HepG2 (cell line): ENCODE data around the gene RHBDD1. TPM values are rescaled to one million over a fixed set of nuclear protein-coding genes. Genes with fewer than 3 reads are reported as not detected.

ENCODE experiments used
- AKAP8 ChIP-seq: sonication (generic); formaldehyde crosslinking; IDR thresholded peaks from 2 replicates; pipeline ENCODE4 v1.5.1; 2020; ENCODE audit warnings: mild to moderate bottlenecking, missing genetic modification reagents
- BRD4 ChIP-seq: sonication (generic); formaldehyde crosslinking; IDR thresholded peaks from 2 replicates; pipeline ENCODE4 v1.4.0; 2020; ENCODE audit warnings: missing genetic modification reagents
- CBX1 ChIP-seq: IDR thresholded peaks from one replicate; pipeline ENCODE4 v1.6.1; 2016; ENCODE audit warnings: antibody characterized with exemption, low read depth
- DPF2 ChIP-seq: sonication (generic); formaldehyde crosslinking; IDR thresholded peaks from 2 replicates; pipeline ENCODE4 v1.4.0; 2020; ENCODE audit warnings: mild to moderate bottlenecking, low read depth, missing genetic modification reagents, borderline replicate concordance
- E2F5 ChIP-seq: sonication (generic); formaldehyde crosslinking; conservative IDR thresholded peaks from 2 replicates; pipeline ENCODE4 v1.4.0; 2020; ENCODE audit warnings: missing genetic modification reagents
- GABPA ChIP-seq, 2 experiments: IDR thresholded peaks; 2 replicates each; pipeline ENCODE4 v1.6.1; 2011 to 2016; ENCODE audit warnings: low read depth in 2 of 2, low read length in 1 of 2, missing biosample characterization in 1 of 2, missing genetic modification characterization in 1 of 2
- NFKB2 ChIP-seq: sonication (generic); formaldehyde crosslinking; IDR thresholded peaks from 2 replicates; pipeline ENCODE4 v1.4.0; 2020; ENCODE audit warnings: missing genetic modification reagents, borderline replicate concordance
- NR1H2 ChIP-seq: sonication (generic); formaldehyde crosslinking; IDR thresholded peaks from 2 replicates; pipeline ENCODE4 v1.8.1; 2022; ENCODE audit warnings: low read depth, missing genetic modification reagents, borderline replicate concordance
- NRL ChIP-seq: sonication (generic); formaldehyde crosslinking; IDR thresholded peaks from 2 replicates; pipeline ENCODE4 v1.5.0; 2020; ENCODE audit warnings: missing genetic modification reagents, mild to moderate bottlenecking, moderate library complexity, borderline replicate concordance
- POGZ ChIP-seq: sonication (generic); formaldehyde crosslinking; IDR thresholded peaks from 2 replicates; pipeline ENCODE4 v1.4.0; 2020; ENCODE audit warnings: mild to moderate bottlenecking, missing genetic modification reagents
- RELA ChIP-seq: sonication (generic); formaldehyde crosslinking; IDR thresholded peaks from 2 replicates; pipeline ENCODE4 v1.4.0; 2020; ENCODE audit warnings: missing genetic modification reagents
- SMAD3 ChIP-seq: sonication (generic); formaldehyde crosslinking; IDR thresholded peaks from 2 replicates; pipeline ENCODE4 v1.4.0; 2020; ENCODE audit warnings: missing genetic modification reagents
- SOX6 ChIP-seq, 2 experiments: fragments of 450-650 bp in 1 of 2; sonication (generic) in 1 of 2; formaldehyde crosslinking in 1 of 2; IDR thresholded peaks; 2 replicates each; pipeline versions ENCODE4 v1.4.0 to v1.6.1; 2017 to 2020; ENCODE audit warnings: antibody characterized with exemption in 1 of 2, mild to moderate bottlenecking in 1 of 2, missing genetic modification reagents in 1 of 2
- STAT6 ChIP-seq: sonication (generic); formaldehyde crosslinking; IDR thresholded peaks from 2 replicates; pipeline ENCODE4 v1.4.0; 2020; ENCODE audit warnings: missing genetic modification reagents, mild to moderate bottlenecking, borderline replicate concordance
- YY1 ChIP-seq: IDR thresholded peaks from 2 replicates; pipeline ENCODE4 v1.6.1; 2011; ENCODE audit warnings: low read length, low read depth, moderate library complexity, mild to moderate bottlenecking; ENCODE audit not compliant: insufficient read depth, insufficient replicate concordance
- ZFP36L1 ChIP-seq: sonication (generic); formaldehyde crosslinking; IDR thresholded peaks from 2 replicates; pipeline ENCODE4 v1.8.0; 2022; ENCODE audit warnings: mild to moderate bottlenecking, missing genetic modification reagents, moderate library complexity
- ZFP90 ChIP-seq: sonication (generic); formaldehyde crosslinking; IDR thresholded peaks from 2 replicates; pipeline ENCODE4 v1.8.0; 2022; ENCODE audit warnings: missing genetic modification reagents, mild to moderate bottlenecking, inconsistent platforms, borderline replicate concordance
- ZNF549 ChIP-seq: sonication (generic); formaldehyde crosslinking; IDR thresholded peaks from 2 replicates; pipeline ENCODE4 v1.5.0; 2020; ENCODE audit warnings: missing genetic modification reagents
- ZNF782 ChIP-seq: sonication (generic); formaldehyde crosslinking; IDR thresholded peaks from 2 replicates; pipeline ENCODE4 v1.4.0; 2020; ENCODE audit warnings: missing genetic modification reagents, mild to moderate bottlenecking, borderline replicate concordance
- polyA plus RNA-seq, 8 experiments: library from polyadenylated mRNA; depleted of rRNA in 3 of 8; stranded (reverse) in 7 of 8; unstranded in 1 of 8; fragments of >200 nt; fragmentation: Illumina TruSeq in 4 of 8; extraction: Trizol in 4 of 8; gene quantifications; 2 replicates each; pipeline versions ENCODE4 v1.2.1 to v1.2.3, GENCODE V29; 2011 to 2016; ENCODE audit warnings: low read depth in 4 of 8, missing spikeins in 1 of 8, mixed read lengths in 1 of 8; ENCODE audit not compliant: insufficient read depth in 1 of 8
- total RNA-seq, 5 experiments: library from RNA; depleted of rRNA; stranded (reverse); fragments of >200 nt; fragmentation: Illumina TruSeq; extraction: Trizol; gene quantifications; 2 replicates each; pipeline ENCODE4 v1.2.3, GENCODE V29; 2016; ENCODE audit warnings: low read depth in 1 of 5
- TF ChIP-seq, protein P1 (sequence below): sonication (generic); formaldehyde crosslinking; conservative IDR thresholded peaks from 2 replicates; pipeline ENCODE4 v1.8.1; 2023; ENCODE audit warnings: missing genetic modification reagents
- TF ChIP-seq, protein P2 (sequence below): IDR thresholded peaks from 2 replicates; pipeline ENCODE4 v1.6.1; 2016; ENCODE audit warnings: mild to moderate bottlenecking, missing biosample characterization, missing genetic modification reagents
- TF ChIP-seq, protein P3 (sequence below): IDR thresholded peaks from 2 replicates; pipeline ENCODE4 v1.6.1; 2016

RHBDD1 gene
- total and polyA plus RNA-seq, 2 of the 13 experiments (the other 11 are each of a cell fraction or from before 2014, with no cell fraction given), result 8.2 to 9.5 TPM

GRCh38 chr2:226799976-226800940 is 35.6 kb upstream of the RHBDD1 start (continued):
- TF ChIP-seq POGZ (CRISPR knock-in tag) (peak; percentile 93), CBX1 (no peak), ZFP36L1 (CRISPR knock-in tag) (peak; percentile 91), BRD4 (peak; percentile 64; the same call in 1 of the 2 replicates), ZFP90 (CRISPR knock-in tag) (peak; percentile 7; the same call in 1 of the 2 replicates), ZNF549 (CRISPR knock-in tag) (no peak), YY1 (no peak), NFKB2 (CRISPR knock-in tag) (no peak; the same call in 1 of the 2 replicates), AKAP8 (CRISPR knock-in tag) (peak; percentile 84), DPF2 (CRISPR knock-in tag) (peak; percentile 89), ZNF782 (CRISPR knock-in tag) (peak; percentile 34; the same call in 1 of the 2 replicates), GABPA (IDR thresholded peaks at IDR 0.05; ENCODE audit: low read depth, low read length) (no peak), GABPA (CRISPR knock-in tag; IDR thresholded peaks at IDR 0.05; ENCODE audit: low read depth) (peak; percentile 62), STAT6 (CRISPR knock-in tag) (peak; percentile 63; the same call in 1 of the 2 replicates), NRL (CRISPR knock-in tag) (0 out of 2 replicates have a peak, but pooled peaks have one; percentile 8), SMAD3 (CRISPR knock-in tag) (peak; percentile 88; the same call in 1 of the 2 replicates), SOX6 (IDR thresholded peaks at IDR 0.05) (no peak), SOX6 (CRISPR knock-in tag; IDR thresholded peaks at IDR 0.05) (peak; percentile 96), RELA (CRISPR knock-in tag) (peak; percentile 87), NR1H2 (CRISPR knock-in tag) (no peak), E2F5 (CRISPR knock-in tag) (no peak)
- TF ChIP-seq, protein P1, sequence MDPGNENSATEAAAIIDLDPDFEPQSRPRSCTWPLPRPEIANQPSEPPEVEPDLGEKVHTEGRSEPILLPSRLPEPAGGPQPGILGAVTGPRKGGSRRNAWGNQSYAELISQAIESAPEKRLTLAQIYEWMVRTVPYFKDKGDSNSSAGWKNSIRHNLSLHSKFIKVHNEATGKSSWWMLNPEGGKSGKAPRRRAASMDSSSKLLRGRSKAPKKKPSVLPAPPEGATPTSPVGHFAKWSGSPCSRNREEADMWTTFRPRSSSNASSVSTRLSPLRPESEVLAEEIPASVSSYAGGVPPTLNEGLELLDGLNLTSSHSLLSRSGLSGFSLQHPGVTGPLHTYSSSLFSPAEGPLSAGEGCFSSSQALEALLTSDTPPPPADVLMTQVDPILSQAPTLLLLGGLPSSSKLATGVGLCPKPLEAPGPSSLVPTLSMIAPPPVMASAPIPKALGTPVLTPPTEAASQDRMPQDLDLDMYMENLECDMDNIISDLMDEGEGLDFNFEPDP (CRISPR knock-in tag), result no peak
- TF ChIP-seq, protein P2, sequence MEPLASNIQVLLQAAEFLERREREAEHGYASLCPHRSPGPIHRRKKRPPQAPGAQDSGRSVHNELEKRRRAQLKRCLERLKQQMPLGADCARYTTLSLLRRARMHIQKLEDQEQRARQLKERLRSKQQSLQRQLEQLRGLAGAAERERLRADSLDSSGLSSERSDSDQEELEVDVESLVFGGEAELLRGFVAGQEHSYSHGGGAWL (CRISPR knock-in tag), result no peak
- TF ChIP-seq, protein P3, sequence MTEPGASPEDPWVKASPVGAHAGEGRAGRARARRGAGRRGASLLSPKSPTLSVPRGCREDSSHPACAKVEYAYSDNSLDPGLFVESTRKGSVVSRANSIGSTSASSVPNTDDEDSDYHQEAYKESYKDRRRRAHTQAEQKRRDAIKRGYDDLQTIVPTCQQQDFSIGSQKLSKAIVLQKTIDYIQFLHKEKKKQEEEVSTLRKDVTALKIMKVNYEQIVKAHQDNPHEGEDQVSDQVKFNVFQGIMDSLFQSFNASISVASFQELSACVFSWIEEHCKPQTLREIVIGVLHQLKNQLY, result peak; percentile 88
